HepG2 (cell line): ENCODE measurements around the gene PPCDC. TPM values are rescaled to one million over a fixed set of nuclear protein-coding genes. Genes with fewer than 3 reads are reported as not detected.

Experiments
- CEBPB ChIP-seq: IDR thresholded peaks from 2 replicates; pipeline ENCODE4 v1.6.1; 2011; ENCODE audit warnings: low read depth, low read length, improper control_type of control experiment, borderline replicate concordance
- EHMT2 ChIP-seq: fragments of 200-600 bp; sonication (generic); IDR thresholded peaks from 2 replicates; pipeline ENCODE4 v1.7.0; 2017; ENCODE audit warnings: antibody characterized with exemption, low read depth, low read length, borderline replicate concordance
- GATAD1 ChIP-seq: IDR thresholded peaks from 2 replicates; pipeline ENCODE4 v1.6.1; 2016; ENCODE audit warnings: missing genetic modification reagents, missing compliant biosample characterization
- HNRNPK ChIP-seq: fragments of 200-400 bp; formaldehyde crosslinking; IDR thresholded peaks from 2 replicates; pipeline ENCODE4 v1.6.1; 2018; ENCODE audit warnings: low read length, low read depth, moderate library complexity, mild to moderate bottlenecking; ENCODE audit not compliant: poor library complexity, severe bottlenecking
- MIER2 ChIP-seq: IDR thresholded peaks from 2 replicates; pipeline ENCODE4 v1.6.1; 2016; ENCODE audit warnings: missing biosample characterization, missing genetic modification reagents
- RAD21 ChIP-seq: fragments of 450-650 bp; formaldehyde crosslinking; IDR thresholded peaks from 2 replicates; pipeline ENCODE4 v1.5.0; 2020; ENCODE audit warnings: mild to moderate bottlenecking
- RBFOX2 ChIP-seq: fragments of 200-400 bp; formaldehyde crosslinking; IDR thresholded peaks from 2 replicates; pipeline ENCODE4 v1.6.1; 2017; ENCODE audit warnings: low read depth, mild to moderate bottlenecking, low read length
- RXRA ChIP-seq: sonication (generic); formaldehyde crosslinking; IDR thresholded peaks from 2 replicates; pipeline ENCODE4 v1.5.1; 2020; ENCODE audit warnings: missing genetic modification reagents
- SETDB1 ChIP-seq: sonication (generic); formaldehyde crosslinking; IDR thresholded peaks from 2 replicates; pipeline ENCODE4 v1.5.1; 2020; ENCODE audit warnings: missing genetic modification reagents, mild to moderate bottlenecking, borderline replicate concordance
- SRSF1 ChIP-seq: fragments of 200-400 bp; formaldehyde crosslinking; optimal IDR thresholded peaks from 2 replicates; pipeline ENCODE3; 2017; ENCODE audit warnings: mild to moderate bottlenecking, low read depth, low read length, moderate library complexity
- TERF1 ChIP-seq: sonication (generic); formaldehyde crosslinking; IDR thresholded peaks from 2 replicates; pipeline ENCODE4 v1.8.0; 2022; ENCODE audit warnings: mild to moderate bottlenecking, missing genetic modification reagents, moderate library complexity
- ZBTB38 ChIP-seq: sonication (generic); formaldehyde crosslinking; IDR thresholded peaks from 2 replicates; pipeline ENCODE4 v1.5.1; 2020; ENCODE audit warnings: mild to moderate bottlenecking, missing genetic modification reagents
- ZFY ChIP-seq: sonication (generic); formaldehyde crosslinking; IDR thresholded peaks from 2 replicates; pipeline ENCODE4 v1.4.0; 2020; ENCODE audit warnings: missing genetic modification reagents
- ZNF12 ChIP-seq: sonication (generic); formaldehyde crosslinking; IDR thresholded peaks from 2 replicates; pipeline ENCODE4 v1.5.0; 2020; ENCODE audit warnings: missing genetic modification reagents
- ZNF160 ChIP-seq: sonication (generic); formaldehyde crosslinking; IDR thresholded peaks from 2 replicates; pipeline ENCODE4 v1.8.0; 2022; ENCODE audit warnings: mild to moderate bottlenecking, inconsistent platforms, missing genetic modification reagents
- ZNF281 ChIP-seq: sonication (generic); formaldehyde crosslinking; IDR thresholded peaks from 2 replicates; pipeline ENCODE4 v1.4.0; 2020; ENCODE audit warnings: missing genetic modification reagents, borderline replicate concordance
- ZNF564 ChIP-seq: sonication (generic); formaldehyde crosslinking; IDR thresholded peaks from 2 replicates; pipeline ENCODE4 v1.8.1; 2023; ENCODE audit warnings: mild to moderate bottlenecking, missing genetic modification reagents
- ZNF644 ChIP-seq: IDR thresholded peaks from 2 replicates; pipeline ENCODE4 v1.6.1; 2016; ENCODE audit warnings: low read depth
- ZNF788 ChIP-seq: sonication (generic); formaldehyde crosslinking; IDR thresholded peaks from 2 replicates; pipeline ENCODE4 v1.5.0; 2020; ENCODE audit warnings: mild to moderate bottlenecking, missing genetic modification reagents, borderline replicate concordance
- polyA plus RNA-seq, 8 experiments: library from polyadenylated mRNA; depleted of rRNA in 3 of 8; stranded (reverse) in 7 of 8; unstranded in 1 of 8; fragments of >200 nt; fragmentation: Illumina TruSeq in 4 of 8; extraction: Trizol in 4 of 8; gene quantifications; 2 replicates each; pipeline versions ENCODE4 v1.2.1 to v1.2.3, GENCODE V29; 2011 to 2016; ENCODE audit warnings: low read depth in 4 of 8, missing spikeins in 1 of 8, mixed read lengths in 1 of 8; ENCODE audit not compliant: insufficient read depth in 1 of 8
- total RNA-seq, 5 experiments: library from RNA; depleted of rRNA; stranded (reverse); fragments of >200 nt; fragmentation: Illumina TruSeq; extraction: Trizol; gene quantifications; 2 replicates each; pipeline ENCODE4 v1.2.3, GENCODE V29; 2016; ENCODE audit warnings: low read depth in 1 of 5
- TF ChIP-seq, protein P1 (sequence below): sonication (generic); formaldehyde crosslinking; IDR thresholded peaks from 2 replicates; pipeline ENCODE4 v1.4.0; 2020; ENCODE audit warnings: missing genetic modification reagents; ENCODE audit errors: not compliant biosample characterization
- TF ChIP-seq, protein P2 (sequence below): sonication (generic); formaldehyde crosslinking; IDR thresholded peaks from 2 replicates; pipeline ENCODE4 v1.5.0; 2020; ENCODE audit warnings: mild to moderate bottlenecking, missing genetic modification reagents, moderate library complexity
- TF ChIP-seq, protein P3 (sequence below): IDR thresholded peaks from 2 replicates; pipeline ENCODE4 v1.6.1; 2016; ENCODE audit warnings: low read depth, borderline replicate concordance

The PPCDC gene
- total and polyA plus RNA-seq, 2 of the 13 experiments (the other 11 are each of a cell fraction or from before 2014, with no cell fraction given), result 12.3 to 12.8 TPM

- TF ChIP-seq SETDB1, result no peak
- TF ChIP-seq ZNF281, result peak; percentile 24; the same call in 1 of the 2 replicates
- TF ChIP-seq HNRNPK, result no peak
- TF ChIP-seq MIER2 (CRISPR knock-in tag), result peak; percentile 96
- TF ChIP-seq ZBTB38 (CRISPR knock-in tag), result no peak
- TF ChIP-seq RXRA, result 0 out of 2 replicates have a peak, but pooled peaks have one; percentile 31
- TF ChIP-seq RAD21 (CRISPR knock-in tag), result peak; percentile 79
- no peak for TF ChIP-seq SRSF1
- TF ChIP-seq GATAD1 (CRISPR knock-in tag), result no peak
- no peak for TF ChIP-seq ZNF788 (CRISPR knock-in tag)
- TF ChIP-seq RBFOX2, result no peak
- TF ChIP-seq, protein P1, sequence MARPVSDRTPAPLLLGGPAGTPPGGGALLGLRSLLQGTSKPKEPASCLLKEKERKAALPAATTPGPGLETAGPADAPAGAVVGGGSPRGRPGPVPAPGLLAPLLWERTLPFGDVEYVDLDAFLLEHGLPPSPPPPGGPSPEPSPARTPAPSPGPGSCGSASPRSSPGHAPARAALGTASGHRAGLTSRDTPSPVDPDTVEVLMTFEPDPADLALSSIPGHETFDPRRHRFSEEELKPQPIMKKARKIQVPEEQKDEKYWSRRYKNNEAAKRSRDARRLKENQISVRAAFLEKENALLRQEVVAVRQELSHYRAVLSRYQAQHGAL (CRISPR knock-in tag), result no peak
- no peak for TF ChIP-seq CEBPB
- TF ChIP-seq, protein P2, sequence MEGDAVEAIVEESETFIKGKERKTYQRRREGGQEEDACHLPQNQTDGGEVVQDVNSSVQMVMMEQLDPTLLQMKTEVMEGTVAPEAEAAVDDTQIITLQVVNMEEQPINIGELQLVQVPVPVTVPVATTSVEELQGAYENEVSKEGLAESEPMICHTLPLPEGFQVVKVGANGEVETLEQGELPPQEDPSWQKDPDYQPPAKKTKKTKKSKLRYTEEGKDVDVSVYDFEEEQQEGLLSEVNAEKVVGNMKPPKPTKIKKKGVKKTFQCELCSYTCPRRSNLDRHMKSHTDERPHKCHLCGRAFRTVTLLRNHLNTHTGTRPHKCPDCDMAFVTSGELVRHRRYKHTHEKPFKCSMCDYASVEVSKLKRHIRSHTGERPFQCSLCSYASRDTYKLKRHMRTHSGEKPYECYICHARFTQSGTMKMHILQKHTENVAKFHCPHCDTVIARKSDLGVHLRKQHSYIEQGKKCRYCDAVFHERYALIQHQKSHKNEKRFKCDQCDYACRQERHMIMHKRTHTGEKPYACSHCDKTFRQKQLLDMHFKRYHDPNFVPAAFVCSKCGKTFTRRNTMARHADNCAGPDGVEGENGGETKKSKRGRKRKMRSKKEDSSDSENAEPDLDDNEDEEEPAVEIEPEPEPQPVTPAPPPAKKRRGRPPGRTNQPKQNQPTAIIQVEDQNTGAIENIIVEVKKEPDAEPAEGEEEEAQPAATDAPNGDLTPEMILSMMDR, result peak; percentile 78
- peak; percentile 46; the same call in 1 of the 2 replicates for TF ChIP-seq ZNF12
- no peak for TF ChIP-seq ZNF160
- no peak for TF ChIP-seq ZNF644 (CRISPR knock-in tag)
- TF ChIP-seq EHMT2, result 0 out of 2 replicates have a peak, but pooled peaks have one; percentile 24
- no peak for TF ChIP-seq ZNF564
- TF ChIP-seq, protein P3, sequence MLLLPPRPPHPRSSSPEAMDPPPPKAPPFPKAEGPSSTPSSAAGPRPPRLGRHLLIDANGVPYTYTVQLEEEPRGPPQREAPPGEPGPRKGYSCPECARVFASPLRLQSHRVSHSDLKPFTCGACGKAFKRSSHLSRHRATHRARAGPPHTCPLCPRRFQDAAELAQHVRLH (CRISPR knock-in tag), result 0 out of 2 replicates have a peak, but pooled peaks have one; percentile 52
- no peak for TF ChIP-seq ZFY (CRISPR knock-in tag)
- TF ChIP-seq TERF1 (CRISPR knock-in tag), result no peak
Observed at GRCh38 chr15:74988007-74988800, 35.2 kb upstream of the PPCDC start (continued).
